HepG2 (cell line): ENCODE results near the gene STX4. TPM values are rescaled to one million over a fixed set of nuclear protein-coding genes. Genes with fewer than 3 reads are reported as not detected.
"Not testable (repeated sequence)": the region's sequence is repeated elsewhere in the genome, so short reads cannot be mapped to it uniquely, and the experiment has no call there.

Experiments
- ATAC-seq: fragments of 200-7000 bp; cut with Tn5 transposase; 3 replicates; pipeline ENCODE4 v1.9.1; 2020; ENCODE audit warnings: mild to moderate bottlenecking, moderate library complexity
- BruUV-seq: library from RNA; stranded (reverse); fragments of 400-500 nt; replicated peaks from 2 replicates; lab custom pipeline; 2021; lab: Mats Ljungman, UMichigan
- CTCF ChIA-PET: fragments of 300-600 bp; formaldehyde crosslinking; extraction: SDS; loops from one replicate; lab custom pipeline; 2021; ENCODE audit warnings: low total read pairs, inconsistent platforms, low intra/inter-chr PET ratio; lab: Yijun Ruan, JAX
- POLR2A ChIA-PET: fragments of 350-600 bp; sonication (Branson Sonifier 250); formaldehyde crosslinking; loops from one replicate; lab custom pipeline; 2020; ENCODE audit warnings: antibody characterized with exemption, inconsistent platforms; lab: Yijun Ruan, JAX
- DNase-seq: peaks from one replicate; pipeline ENCODE4 v3.0.0-alpha.2; 2015; ENCODE audit warnings: low spot score
- FAIRE-seq: peaks from 3 replicates; lab custom pipeline; 2011; peaks lifted over from hg19 to GRCh38; lab: Jason Lieb, UNC
- H2AFZ ChIP-seq: one replicate; pipeline ENCODE4 v1.6.1; 2011; ENCODE audit warnings: low read length, inconsistent platforms
- H3K27ac ChIP-seq: fragments of 300-600 bp; 3 replicates; pipeline ENCODE4 v1.8.0; 2011; ENCODE audit warnings: mixed run types, mild to moderate bottlenecking, mixed read lengths, low read length, inconsistent platforms; ENCODE audit not compliant: insufficient read depth; ENCODE audit errors: extremely low read length
- H3K27me3 ChIP-seq, 2 experiments: fragments of 200-600 bp in 1 of 2; 2 replicates in 1 of 2; 3 replicates in 1 of 2; pipeline versions ENCODE4 v1.6.0 to v1.8.0; 2011; ENCODE audit warnings: low read length in 2 of 2, mild to moderate bottlenecking in 2 of 2, moderate library complexity in 2 of 2, inconsistent platforms in 1 of 2; ENCODE audit not compliant: insufficient read depth in 2 of 2, control insufficient read depth in 1 of 2
- H3K36me3 ChIP-seq, 2 experiments: fragments of 200-600 bp in 1 of 2; replicated peaks in 1 of 2; 2 replicates in 1 of 2; 3 replicates in 1 of 2; pipeline versions ENCODE4 v1.5.1 to v1.8.0; 2011; ENCODE audit warnings: low read length in 2 of 2, inconsistent platforms in 1 of 2; ENCODE audit not compliant: insufficient read depth in 2 of 2, control insufficient read depth in 1 of 2
- H3K4me1 ChIP-seq: 2 replicates; pipeline ENCODE4 v1.5.1; 2012; ENCODE audit warnings: low read length, inconsistent platforms; ENCODE audit not compliant: insufficient read depth
- H3K4me2 ChIP-seq: 2 replicates; pipeline ENCODE4 v1.6.0; 2011; ENCODE audit warnings: low read depth, low read length, inconsistent platforms
- H3K4me3 ChIP-seq, 3 experiments: fragments of 200-600 bp in 1 of 3; sonication (generic), shearing (Covaris generic) in 1 of 3; replicated peaks in 1 of 3; 2 replicates each; pipeline ENCODE4 v1.5.1; 2011 to 2016; ENCODE audit warnings: low read length in 3 of 3, inconsistent platforms in 2 of 3, low read depth in 2 of 3, mild to moderate bottlenecking in 2 of 3, control low read depth in 1 of 3, mixed read lengths in 1 of 3; ENCODE audit not compliant: insufficient read depth in 1 of 3
- H3K79me2 ChIP-seq: one replicate; pipeline ENCODE4 v1.6.1; 2011; ENCODE audit warnings: low read length, inconsistent platforms; ENCODE audit not compliant: insufficient read depth
- H3K9ac ChIP-seq: 2 replicates; pipeline ENCODE4 v1.6.0; 2011; ENCODE audit warnings: mild to moderate bottlenecking, low read depth, low read length, inconsistent platforms; ENCODE audit not compliant: insufficient read depth
- H3K9me3 ChIP-seq: 2 replicates; pipeline ENCODE4 v1.5.1; 2012; ENCODE audit warnings: mild to moderate bottlenecking, low read length
- H4K20me1 ChIP-seq: 2 replicates; pipeline ENCODE4 v1.6.0; 2011; ENCODE audit warnings: inconsistent platforms, mild to moderate bottlenecking, low read length, moderate library complexity; ENCODE audit not compliant: insufficient read depth
- BRF2 ChIP-seq: sonication (generic); formaldehyde crosslinking; IDR thresholded peaks from 2 replicates; pipeline ENCODE4 v1.8.1; 2022; ENCODE audit warnings: mild to moderate bottlenecking, missing genetic modification reagents
- ELF3 ChIP-seq: IDR thresholded peaks from 2 replicates; pipeline ENCODE4 v1.6.1; 2016; ENCODE audit warnings: missing genetic modification reagents, missing compliant biosample characterization
- HES4 ChIP-seq: sonication (generic); formaldehyde crosslinking; IDR thresholded peaks from 2 replicates; pipeline ENCODE4 v1.9.0; 2021; ENCODE audit warnings: mild to moderate bottlenecking, missing genetic modification reagents, borderline replicate concordance
- HIVEP1 ChIP-seq: sonication (generic); formaldehyde crosslinking; IDR thresholded peaks from 2 replicates; pipeline ENCODE4 v1.4.0; 2020; ENCODE audit warnings: mild to moderate bottlenecking, missing genetic modification reagents
- JDP2 ChIP-seq: sonication (generic); formaldehyde crosslinking; IDR thresholded peaks from 2 replicates; pipeline ENCODE4 v1.8.1; 2022; ENCODE audit warnings: missing genetic modification reagents, borderline replicate concordance
- MED8 ChIP-seq: sonication (generic); formaldehyde crosslinking; IDR thresholded peaks from 2 replicates; pipeline ENCODE4 v1.8.1; 2023; ENCODE audit warnings: mild to moderate bottlenecking, missing genetic modification reagents; ENCODE audit not compliant: insufficient replicate concordance
- USF2 ChIP-seq, 2 experiments: sonication (generic) in 1 of 2; formaldehyde crosslinking in 1 of 2; IDR thresholded peaks; 2 replicates each; pipeline versions ENCODE4 v1.5.1 to v1.6.1; 2011 to 2020; ENCODE audit warnings: borderline replicate concordance in 1 of 2, low read depth in 1 of 2, low read length in 1 of 2, mild to moderate bottlenecking in 1 of 2, missing genetic modification reagents in 1 of 2, moderate library complexity in 1 of 2
- ZFP1 ChIP-seq: IDR thresholded peaks from 2 replicates; pipeline ENCODE4 v1.6.1; 2016
- ZNF263 ChIP-seq: sonication (generic); formaldehyde crosslinking; IDR thresholded peaks from 2 replicates; pipeline ENCODE4 v1.4.0; 2020; ENCODE audit warnings: missing genetic modification reagents
- ZNF615 ChIP-seq: sonication (generic); formaldehyde crosslinking; IDR thresholded peaks from 2 replicates; pipeline ENCODE4 v1.5.0; 2020; ENCODE audit warnings: mild to moderate bottlenecking, missing genetic modification reagents, borderline replicate concordance
- WGBS: methylation state at CpG from one replicate; pipeline ENCODE4 v1.1.6; 2017; ENCODE audit warnings: low lambda C conversion rate; 5-methylcytosine and 5-hydroxymethylcytosine counted together
- in situ Hi-C: cut with HindIII; loops from 2 replicates; pipeline ENCODE4 v1.10.0; 2017; ENCODE audit warnings: low pct_unique_long_range_greater_than_20kb; ENCODE audit not compliant: extremely low pct_ligation_motif_present
- intact Hi-C: fragments of 100-400 bp; cut with micrococcal nuclease; formaldehyde crosslinking; loops from one replicate; pipeline ENCODE4 v1.10.0; 2022; ENCODE audit not compliant: unreplicated experiment
- polyA plus RNA-seq, 8 experiments: library from polyadenylated mRNA; depleted of rRNA in 3 of 8; stranded (reverse) in 7 of 8; unstranded in 1 of 8; fragments of >200 nt; fragmentation: Illumina TruSeq in 4 of 8; extraction: Trizol in 4 of 8; gene quantifications; 2 replicates each; pipeline versions ENCODE4 v1.2.1 to v1.2.3, GENCODE V29; 2011 to 2016; ENCODE audit warnings: low read depth in 4 of 8, missing spikeins in 1 of 8, mixed read lengths in 1 of 8; ENCODE audit not compliant: insufficient read depth in 1 of 8
- total RNA-seq, 5 experiments: library from RNA; depleted of rRNA; stranded (reverse); fragments of >200 nt; fragmentation: Illumina TruSeq; extraction: Trizol; gene quantifications; 2 replicates each; pipeline ENCODE4 v1.2.3, GENCODE V29; 2016; ENCODE audit warnings: low read depth in 1 of 5

STX4 gene
- total and polyA plus RNA-seq, 2 of the 13 experiments (the other 11 are each of a cell fraction or from before 2014, with no cell fraction given): 29.2 to 34.6 TPM

DNA sequence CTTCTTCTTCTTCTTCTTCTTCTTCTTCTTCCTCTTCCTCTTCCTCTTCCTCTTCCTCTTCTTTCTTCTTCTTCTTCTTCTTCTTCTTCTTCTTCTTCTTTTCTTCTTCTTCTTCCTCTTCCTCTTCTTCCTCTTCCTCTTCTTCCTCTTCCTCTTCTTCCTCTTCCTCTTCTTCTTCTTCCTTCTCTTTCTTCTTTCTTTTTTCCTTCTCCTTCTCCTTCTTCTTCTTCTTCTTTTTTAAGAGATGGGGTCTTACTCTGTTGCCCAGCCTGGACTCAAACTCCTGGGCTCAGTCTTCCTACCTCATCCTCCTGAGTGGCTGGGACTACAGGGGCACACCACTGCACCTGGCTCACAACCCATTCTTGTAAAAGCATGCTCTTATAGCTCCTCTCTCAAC is 20.1 kb upstream of the STX4 start:
- in situ Hi-C loops, intact Hi-C loops, H3K4me2 ChIP-seq, H3K9me3 ChIP-seq, BruUV-seq, CTCF ChIA-PET, H2AFZ ChIP-seq, H4K20me1 ChIP-seq, H3K36me3 ChIP-seq, H3K79me2 ChIP-seq, H3K9ac ChIP-seq, H3K4me3 ChIP-seq, ATAC-seq, H3K27ac ChIP-seq, FAIRE-seq, DNase-seq: not testable (repeated sequence)
- Histone ChIP-seq H3K4me1 (peaks cover 23% of the 10 kb centered on the region), H3K27me3 (peaks cover 6 to 37% of the 10 kb centered on the region in 2 experiments)
- POLR2A ChIA-PET: interaction anchor here (0.5 kb wide), 1 partner anchor 19 kb away, joined by 3 read pairs; no protein-coding TSS in a partner anchor

GRCh38 chr16:31016018-31016417 is 17.3 kb upstream of the STX4 start:
- H3K27ac ChIP-seq: no peak overlapping the region
- peak; percentile 92 for ATAC-seq
- intact Hi-C loops: loop anchor here (1.0 to 2.0 kb wide), 2 partner anchors 17 to 31 kb away; partner anchors contain the start of gene HSD3B7
- no peaks in the 10 kb centered on the region for H3K79me2 ChIP-seq
- BruUV-seq: no TSS peak
- in situ Hi-C loops: no loop called here
- ChIA-PET CTCF (interaction anchor here (3.1 kb wide), 1 partner anchor 31 kb away, joined by 29 read pairs; the partner anchor contains the start of gene HSD3B7), POLR2A (interaction anchor here (0.7 to 2.6 kb wide), 5 partner anchors 14 to 66 kb away, joined by 3 to 11 read pairs (median 4); partner anchors contain the start of genes HSD3B7, ZNF646 and ZNF668)
- no peaks in the 10 kb centered on the region for H3K9me3 ChIP-seq
- no peak overlapping the region for H2AFZ ChIP-seq
- peaks cover 2 to 19% of the 10 kb centered on the region in 2 experiments for H3K27me3 ChIP-seq
- no peak overlapping the region for H3K9ac ChIP-seq
- no peaks in the 10 kb centered on the region for H3K36me3 ChIP-seq
- peak; percentile 88 for FAIRE-seq
- peaks cover 17% of the 10 kb centered on the region for H3K4me1 ChIP-seq
- H3K4me2 ChIP-seq: peak overlapping the region; percentile 38; the same call in 1 of the 2 replicates
- no peak overlapping the region for H3K4me3 ChIP-seq
- WGBS: 48% methylated on average over 6 of the region's 6 CpGs
- peak; percentile 82 for DNase-seq
- no peaks in the 10 kb centered on the region for H4K20me1 ChIP-seq
- TF ChIP-seq BRF2 (CRISPR knock-in tag): no peak
- no peak for TF ChIP-seq ZNF615 (CRISPR knock-in tag)
- 0 out of 2 replicates have a peak, but pooled peaks have one; percentile 33 for TF ChIP-seq HIVEP1
- TF ChIP-seq MED8: no peak
- TF ChIP-seq JDP2 (CRISPR knock-in tag): no peak
- no peak for TF ChIP-seq USF2 (IDR thresholded peaks at IDR 0.05; ENCODE audit: low read depth, low read length)
- no peak for TF ChIP-seq USF2 (CRISPR knock-in tag; IDR thresholded peaks at IDR 0.05; ENCODE audit: borderline replicate concordance)
- TF ChIP-seq HES4 (CRISPR knock-in tag): no peak
- TF ChIP-seq ZFP1: 0 out of 2 replicates have a peak, but pooled peaks have one; percentile 59
- TF ChIP-seq ZNF263: no peak
- peak; percentile 98 for TF ChIP-seq ELF3 (CRISPR knock-in tag)
